Choroid plexus epithelial cell (primary cell): ENCODE data around the gene EIF2A.

Experiments
- DNase-seq: peaks from one replicate; pipeline ENCODE4 v3.0.0-alpha.2; 2010; ENCODE audit warnings: low read depth
- H3K4me3 ChIP-seq: 2 replicates; pipeline ENCODE4 v1.5.1; 2011; ENCODE audit warnings: low read depth, mild to moderate bottlenecking, control low read depth, low read length, moderate library complexity
- CTCF ChIP-seq: conservative IDR thresholded peaks from 2 replicates; pipeline ENCODE4 v1.5.1; 2011; ENCODE audit warnings: low read depth, mild to moderate bottlenecking, control low read depth, inconsistent platforms, low read length, moderate library complexity

Gene EIF2A

GRCh38 chr3:150511122-150511821 is 35.3 kb upstream of the EIF2A start:
- no peak for TF ChIP-seq CTCF
- H3K4me3 ChIP-seq, result no peak overlapping the region
- no peak for DNase-seq

GRCh38 chr3:150515210-150515609 is 31.4 kb upstream of the EIF2A start:
- H3K4me3 ChIP-seq, result no peak overlapping the region
- TF ChIP-seq CTCF, result no peak
- no peak for DNase-seq

GRCh38 chr3:150519026-150519425 is 27.6 kb upstream of the EIF2A start:
- no peak for TF ChIP-seq CTCF
- no peak for DNase-seq
- no peak overlapping the region for H3K4me3 ChIP-seq

- DNase-seq, result peak; percentile 13
- TF ChIP-seq CTCF, result no peak
- peak overlapping the region; percentile 33 for H3K4me3 ChIP-seq
Observed at GRCh38 chr3:150520408-150520807, 26.2 kb upstream of the EIF2A start.

- peak; percentile 29 for TF ChIP-seq CTCF
- peak; percentile 31 for DNase-seq
- H3K4me3 ChIP-seq, result no peak overlapping the region
Observed at GRCh38 chr3:150521463-150521862, 25.1 kb upstream of the EIF2A start.

- H3K4me3 ChIP-seq, result no peak overlapping the region
- no peak for TF ChIP-seq CTCF
- no peak for DNase-seq
Observed at GRCh38 chr3:150523538-150523937, 23.0 kb upstream of the EIF2A start.
